ENCODE measurements around the gene CBX4. TPM values are rescaled to one million over a fixed set of nuclear protein-coding genes. Genes with fewer than 3 reads are reported as not detected.

The CBX4 gene
- total RNA-seq, 2 donors from 2014 or later, result 103 to 110 TPM

- peak overlapping the region; percentile 75 for H3K4me3 Mint-ChIP-seq
- no peak overlapping the region for H3K27ac Mint-ChIP-seq
- ATAC-seq, result no peak
- H3K9me3 ChIP-seq (ENCODE audit: control insufficient read depth, low read length, poor library complexity, severe bottlenecking), result no peaks in the 10 kb centered on the region
- H3K36me3 Mint-ChIP-seq (ENCODE audit: low read depth), result peaks cover 10% of the 10 kb centered on the region
- no peaks in the 10 kb centered on the region for H3K27me3 Mint-ChIP-seq
- DNase-seq, result peak in 1 of 3 donors; percentile 48
- peaks cover 18% of the 10 kb centered on the region for H3K4me1 Mint-ChIP-seq
Observed at GRCh38 chr17:79834565-79835469, 4.4 kb downstream of the CBX4 start.

- H3K4me3 Mint-ChIP-seq, result peak overlapping the region; percentile 75
- DNase-seq (peak in 1 of 3 donors; percentile 11), ATAC-seq (no peak)
- no peaks in the 10 kb centered on the region for H3K9me3 ChIP-seq (ENCODE audit: control insufficient read depth, low read length, poor library complexity, severe bottlenecking)
- H3K27ac Mint-ChIP-seq, result no peak overlapping the region
- peaks cover 20% of the 10 kb centered on the region for H3K4me1 Mint-ChIP-seq
- H3K27me3 Mint-ChIP-seq, result no peaks in the 10 kb centered on the region
- H3K36me3 Mint-ChIP-seq (ENCODE audit: low read depth), result peaks cover 10% of the 10 kb centered on the region
Observed at GRCh38 chr17:79833744-79834564, 5.3 kb downstream of the CBX4 start.

- Mint-ChIP-seq H3K27me3 (no peaks in the 10 kb centered on the region), H3K4me3 (no peak overlapping the region), H3K27ac (no peak overlapping the region), H3K4me1 (peaks cover 19% of the 10 kb centered on the region), H3K36me3 (ENCODE audit: low read depth) (peaks cover 8% of the 10 kb centered on the region)
- H3K9me3 ChIP-seq (ENCODE audit: control insufficient read depth, low read length, poor library complexity, severe bottlenecking), result no peaks in the 10 kb centered on the region
- DNase-seq (no peak), ATAC-seq (no peak)
Observed at GRCh38 chr17:79833110-79833450, 6.2 kb downstream of the CBX4 start.

GRCh38 chr17:79832218-79833109 is 6.8 kb downstream of the CBX4 start:
- H3K4me1 Mint-ChIP-seq, result peaks cover 14% of the 10 kb centered on the region
- H3K9me3 ChIP-seq (ENCODE audit: control insufficient read depth, low read length, poor library complexity, severe bottlenecking), result no peaks in the 10 kb centered on the region
- H3K36me3 Mint-ChIP-seq (ENCODE audit: low read depth), result peaks cover 7% of the 10 kb centered on the region
- H3K27me3 Mint-ChIP-seq, result no peaks in the 10 kb centered on the region
- no peak for ATAC-seq
- H3K4me3 Mint-ChIP-seq, result no peak overlapping the region
- H3K27ac Mint-ChIP-seq, result no peak overlapping the region
- no peak for DNase-seq

GRCh38 chr17:79831265-79832217 is 7.7 kb downstream of the CBX4 start:
- no peak overlapping the region for H3K4me3 Mint-ChIP-seq
- peaks cover 16% of the 10 kb centered on the region for H3K4me1 Mint-ChIP-seq
- no peak for DNase-seq
- H3K36me3 Mint-ChIP-seq (ENCODE audit: low read depth), result peaks cover 7% of the 10 kb centered on the region
- no peak overlapping the region for H3K27ac Mint-ChIP-seq
- peaks cover 3% of the 10 kb centered on the region for H3K27me3 Mint-ChIP-seq
- ATAC-seq, result no peak
- H3K9me3 ChIP-seq (ENCODE audit: control insufficient read depth, low read length, poor library complexity, severe bottlenecking), result no peaks in the 10 kb centered on the region

- H3K9me3 ChIP-seq (ENCODE audit: control insufficient read depth, low read length, poor library complexity, severe bottlenecking), result no peaks in the 10 kb centered on the region
- Mint-ChIP-seq H3K4me1 (peaks cover 18% of the 10 kb centered on the region), H3K36me3 (ENCODE audit: low read depth) (peaks cover 7% of the 10 kb centered on the region), H3K27ac (peak overlapping the region; percentile 16), H3K27me3 (peaks cover 6% of the 10 kb centered on the region), H3K4me3 (no peak overlapping the region)
- DNase-seq, result no peak
- no peak for ATAC-seq
Observed at GRCh38 chr17:79830763-79831264, 8.4 kb downstream of the CBX4 start.

GRCh38 chr17:79830303-79830702 is 8.9 kb downstream of the CBX4 start:
- H3K27me3 Mint-ChIP-seq, result peaks cover 6% of the 10 kb centered on the region
- ATAC-seq (no peak), DNase-seq (no peak)
- H3K9me3 ChIP-seq (ENCODE audit: control insufficient read depth, low read length, poor library complexity, severe bottlenecking), result no peaks in the 10 kb centered on the region
- H3K4me3 Mint-ChIP-seq, result no peak overlapping the region
- peaks cover 7% of the 10 kb centered on the region for H3K36me3 Mint-ChIP-seq (ENCODE audit: low read depth)
- H3K4me1 Mint-ChIP-seq, result peaks cover 18% of the 10 kb centered on the region
- peak overlapping the region; percentile 16 for H3K27ac Mint-ChIP-seq

GRCh38 chr17:79829457-79829856 is 9.8 kb downstream of the CBX4 start:
- H3K4me3 Mint-ChIP-seq, result no peak overlapping the region
- no peak overlapping the region for H3K27ac Mint-ChIP-seq
- H3K4me1 Mint-ChIP-seq, result peaks cover 14% of the 10 kb centered on the region
- H3K9me3 ChIP-seq (ENCODE audit: control insufficient read depth, low read length, poor library complexity, severe bottlenecking), result no peaks in the 10 kb centered on the region
- ATAC-seq, result no peak
- H3K36me3 Mint-ChIP-seq (ENCODE audit: low read depth), result peaks cover under 1% of the 10 kb centered on the region
- H3K27me3 Mint-ChIP-seq, result peaks cover 13% of the 10 kb centered on the region
- DNase-seq, result no peak

GRCh38 chr17:79829004-79829403 is 10.2 kb downstream of the CBX4 start:
- H3K36me3 Mint-ChIP-seq (ENCODE audit: low read depth), result peaks cover 3% of the 10 kb centered on the region
- peaks cover 14% of the 10 kb centered on the region for H3K27me3 Mint-ChIP-seq
- H3K9me3 ChIP-seq (ENCODE audit: control insufficient read depth, low read length, poor library complexity, severe bottlenecking), result no peaks in the 10 kb centered on the region
- peaks cover 15% of the 10 kb centered on the region for H3K4me1 Mint-ChIP-seq
- H3K4me3 Mint-ChIP-seq, result no peak overlapping the region
- H3K27ac Mint-ChIP-seq, result no peak overlapping the region
- ATAC-seq (no peak), DNase-seq (no peak)

- H3K9me3 ChIP-seq (ENCODE audit: control insufficient read depth, low read length, poor library complexity, severe bottlenecking), result no peaks in the 10 kb centered on the region
- Mint-ChIP-seq H3K27me3 (peaks cover 14% of the 10 kb centered on the region), H3K36me3 (ENCODE audit: low read depth) (peaks cover 4% of the 10 kb centered on the region), H3K4me3 (no peak overlapping the region), H3K27ac (no peak overlapping the region), H3K4me1 (peaks cover 12% of the 10 kb centered on the region)
- no peak for ATAC-seq
- no peak for DNase-seq
Observed at GRCh38 chr17:79826841-79827578, 12.2 kb downstream of the CBX4 start.

- H3K36me3 Mint-ChIP-seq (ENCODE audit: low read depth), result peaks cover 4% of the 10 kb centered on the region
- H3K4me1 Mint-ChIP-seq, result peaks cover 10% of the 10 kb centered on the region
- DNase-seq (no peak), ATAC-seq (no peak)
- H3K27ac Mint-ChIP-seq, result no peak overlapping the region
- peaks cover 14% of the 10 kb centered on the region for H3K27me3 Mint-ChIP-seq
- no peak overlapping the region for H3K4me3 Mint-ChIP-seq
- H3K9me3 ChIP-seq (ENCODE audit: control insufficient read depth, low read length, poor library complexity, severe bottlenecking), result no peaks in the 10 kb centered on the region
Observed at GRCh38 chr17:79826204-79826680, 13.0 kb downstream of the CBX4 start.
